GM18502 (cell line): Measurements from ENCODE around the gene IFT122.
"Not testable (repeated sequence)": the region's sequence is repeated elsewhere in the genome, so short reads cannot be mapped to it uniquely, and the experiment has no call there.

Experiments
- ATAC-seq: cut with Tn5 transposase; IDR thresholded peaks from one replicate; pipeline ENCODE4 v1.9.1; 2021; ENCODE audit warnings: mild to moderate bottlenecking; ENCODE audit not compliant: unreplicated experiment, poor library complexity

IFT122 gene

DNA sequence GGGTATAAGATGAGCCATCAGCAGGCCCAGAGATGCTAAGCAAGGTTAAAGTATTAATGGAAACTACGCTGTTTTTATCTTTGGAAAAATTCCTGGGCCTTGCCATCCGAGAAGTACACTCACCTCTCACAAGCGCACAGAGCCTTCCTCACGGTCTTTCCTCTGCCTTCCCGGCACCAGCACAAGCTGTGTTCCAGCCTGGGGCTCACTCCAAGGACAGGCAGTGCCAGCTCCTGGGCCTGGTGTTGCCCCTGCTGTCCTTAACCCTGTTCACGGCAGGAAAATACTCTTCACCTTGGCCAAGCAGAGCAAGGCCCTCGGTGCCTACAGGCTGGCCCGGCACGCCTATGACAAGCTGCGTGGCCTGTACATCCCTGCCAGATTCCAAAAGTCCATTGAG lies 74.1 kb downstream of the IFT122 start:
- ATAC-seq, result no peak

DNA sequence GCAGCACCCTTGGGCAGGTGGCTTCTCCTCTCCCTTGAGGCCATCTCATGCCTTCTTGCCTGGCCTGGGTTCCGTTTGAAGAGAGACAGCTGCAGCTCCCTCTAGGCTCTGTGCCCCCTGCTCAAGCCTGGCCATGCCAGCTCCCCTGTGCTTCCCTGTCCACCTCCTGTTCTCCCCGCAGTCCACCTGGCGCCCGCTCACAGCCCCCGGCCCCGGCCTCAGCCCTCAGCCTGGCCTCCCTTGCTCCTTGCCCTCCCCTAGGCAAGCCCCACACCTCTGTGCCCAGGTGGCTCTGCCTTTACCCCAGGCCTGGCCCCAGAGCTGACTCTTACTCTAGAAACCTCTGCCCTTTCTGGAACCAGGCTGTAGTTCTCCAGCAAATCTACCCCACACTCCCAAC lies 74.5 kb downstream of the IFT122 start:
- no peak for ATAC-seq

DNA sequence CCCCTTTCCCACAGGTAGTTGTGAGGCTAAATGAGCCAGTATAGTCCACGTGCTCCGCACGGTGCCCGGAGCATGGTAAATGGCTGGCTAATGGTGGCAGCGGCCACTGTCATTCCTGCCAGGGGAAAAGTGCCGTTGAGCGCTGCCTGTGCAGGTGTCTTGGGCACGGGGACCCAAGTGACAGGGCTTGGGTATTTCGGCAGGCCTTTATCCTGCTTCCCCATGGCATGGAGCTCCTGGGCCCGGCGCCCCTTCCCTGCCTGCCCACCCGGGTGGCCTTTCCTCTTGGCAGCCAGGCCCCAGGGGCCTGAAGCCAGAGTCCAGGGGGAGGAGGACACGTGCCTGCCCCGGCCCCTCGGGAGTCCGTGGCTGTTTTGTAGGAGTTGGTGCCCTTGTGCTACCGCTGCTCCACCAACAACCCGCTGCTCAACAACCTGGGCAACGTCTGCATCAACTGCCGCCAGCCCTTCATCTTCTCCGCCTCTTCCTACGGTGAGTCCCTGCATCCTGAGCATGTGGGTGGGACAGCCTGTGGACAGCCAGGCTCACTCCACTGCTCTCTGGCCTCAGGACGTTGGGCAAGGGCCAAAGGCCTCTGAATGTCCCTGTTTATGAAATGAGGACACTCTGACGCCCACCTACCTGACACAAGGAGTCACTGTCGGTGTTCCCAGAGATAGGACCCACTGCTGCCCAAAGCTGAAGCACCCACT lies 75.2 kb downstream of the IFT122 start:
- not testable (repeated sequence) for ATAC-seq

DNA sequence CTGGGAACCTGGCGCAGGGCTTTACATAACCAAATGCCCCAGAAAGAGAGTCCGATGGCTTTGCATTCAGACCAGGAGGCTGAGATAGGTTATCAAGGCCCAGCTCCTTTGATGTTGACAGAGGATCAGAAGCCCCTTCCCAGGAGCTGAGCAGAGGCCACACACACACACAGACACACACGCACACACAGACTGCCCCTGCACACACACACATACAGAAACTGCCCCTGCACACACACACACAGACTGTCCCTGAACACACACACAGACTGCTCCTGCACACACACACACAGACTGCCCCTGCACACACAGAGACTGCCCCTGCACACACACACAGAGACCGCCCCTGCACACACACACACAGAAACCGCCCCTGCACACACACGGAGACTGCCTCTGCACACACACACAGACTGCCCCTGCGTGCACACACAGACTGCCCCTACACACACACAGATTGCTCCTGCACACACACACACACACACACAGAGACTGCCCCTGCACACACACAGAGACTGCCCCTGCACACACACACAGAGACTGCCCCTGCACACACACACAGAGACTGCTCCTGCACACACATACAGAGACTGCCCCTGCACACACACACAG lies 75.9 kb downstream of the IFT122 start:
- not testable (repeated sequence) for ATAC-seq

DNA sequence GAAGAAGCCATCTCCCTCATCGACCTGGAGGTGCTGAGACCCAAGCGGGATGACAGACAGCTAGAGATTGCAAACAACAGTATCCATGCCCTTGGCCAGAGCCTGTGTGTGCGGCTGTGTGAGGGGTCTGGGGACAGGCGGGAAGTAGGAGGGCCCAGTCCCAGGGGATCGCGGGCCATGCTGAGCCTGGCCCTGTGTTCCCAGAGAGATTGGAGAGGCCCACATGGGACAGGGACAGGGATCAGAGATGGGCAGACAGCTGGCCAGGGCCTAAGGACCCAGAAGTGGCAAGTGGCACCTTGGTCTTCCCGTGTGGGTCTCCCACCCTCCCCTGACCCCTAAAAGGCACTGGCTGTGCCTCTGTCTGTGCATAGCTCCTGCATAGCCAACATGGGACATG lies 77.5 kb downstream of the IFT122 start:
- no peak for ATAC-seq

DNA sequence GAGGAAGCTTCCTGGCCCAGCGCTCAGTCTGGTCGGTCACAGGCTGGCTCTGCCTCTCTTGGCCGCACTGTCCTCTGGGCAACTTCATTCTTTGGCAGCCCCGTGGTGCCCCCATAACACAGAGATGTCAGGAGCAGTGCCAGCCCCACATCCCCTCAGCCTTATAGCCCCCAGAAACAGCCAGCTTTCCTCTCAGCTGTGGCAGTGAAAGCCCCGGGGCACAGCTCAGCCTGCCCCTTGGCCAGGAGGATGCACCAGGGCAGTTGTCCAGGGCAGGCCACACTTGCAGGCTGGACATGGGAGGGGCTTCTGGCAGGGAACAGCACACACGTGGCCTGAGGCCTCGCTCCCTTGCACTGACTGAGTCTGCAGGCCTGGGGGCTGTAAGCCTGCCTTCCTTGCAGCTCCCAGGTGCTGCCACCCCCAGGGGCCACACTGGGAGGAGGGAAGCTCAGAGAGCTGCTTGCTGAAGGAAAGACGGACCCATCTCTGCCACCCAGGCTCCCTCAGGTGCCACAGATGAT lies 78.1 kb downstream of the IFT122 start:
- no peak for ATAC-seq

DNA sequence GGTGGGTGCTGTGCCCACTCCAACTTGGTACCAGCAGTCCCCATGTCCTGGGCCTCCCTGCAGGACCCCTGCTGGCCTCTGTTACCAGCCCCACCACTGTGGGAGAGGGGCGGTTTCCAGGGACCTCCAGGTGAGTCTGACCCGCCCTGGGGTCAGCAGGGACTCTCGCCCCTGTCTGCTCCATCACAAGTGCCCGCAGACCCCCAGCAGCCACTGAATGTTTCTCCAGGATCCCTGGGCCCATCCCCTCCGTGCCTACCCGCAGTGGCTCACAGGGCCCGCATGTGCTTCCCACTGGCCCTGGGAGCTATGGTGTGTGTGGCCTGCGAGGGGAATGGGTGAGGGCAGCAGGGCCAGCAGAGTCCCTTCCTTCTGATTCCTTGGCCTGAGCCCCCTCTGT lies 78.6 kb downstream of the IFT122 start:
- ATAC-seq, result no peak

DNA sequence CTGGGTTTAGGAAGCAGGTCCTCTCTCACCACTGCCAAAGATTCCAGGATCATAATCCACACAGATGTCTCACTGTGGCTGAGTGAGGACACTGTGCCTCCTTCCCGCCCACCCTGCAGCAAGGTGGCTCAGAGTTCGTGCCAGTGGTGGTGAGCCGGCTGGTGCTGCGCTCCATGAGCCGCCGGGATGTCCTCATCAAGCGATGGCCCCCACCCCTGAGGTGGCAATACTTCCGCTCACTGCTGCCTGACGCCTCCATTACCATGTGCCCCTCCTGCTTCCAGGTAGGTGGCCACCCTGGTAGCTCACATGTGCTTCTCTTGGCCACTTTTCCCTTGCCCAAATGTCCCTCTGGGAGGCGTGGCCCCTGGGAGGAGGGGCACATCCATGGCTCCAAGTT lies 79.4 kb downstream of the IFT122 start:
- ATAC-seq, result no peak

DNA sequence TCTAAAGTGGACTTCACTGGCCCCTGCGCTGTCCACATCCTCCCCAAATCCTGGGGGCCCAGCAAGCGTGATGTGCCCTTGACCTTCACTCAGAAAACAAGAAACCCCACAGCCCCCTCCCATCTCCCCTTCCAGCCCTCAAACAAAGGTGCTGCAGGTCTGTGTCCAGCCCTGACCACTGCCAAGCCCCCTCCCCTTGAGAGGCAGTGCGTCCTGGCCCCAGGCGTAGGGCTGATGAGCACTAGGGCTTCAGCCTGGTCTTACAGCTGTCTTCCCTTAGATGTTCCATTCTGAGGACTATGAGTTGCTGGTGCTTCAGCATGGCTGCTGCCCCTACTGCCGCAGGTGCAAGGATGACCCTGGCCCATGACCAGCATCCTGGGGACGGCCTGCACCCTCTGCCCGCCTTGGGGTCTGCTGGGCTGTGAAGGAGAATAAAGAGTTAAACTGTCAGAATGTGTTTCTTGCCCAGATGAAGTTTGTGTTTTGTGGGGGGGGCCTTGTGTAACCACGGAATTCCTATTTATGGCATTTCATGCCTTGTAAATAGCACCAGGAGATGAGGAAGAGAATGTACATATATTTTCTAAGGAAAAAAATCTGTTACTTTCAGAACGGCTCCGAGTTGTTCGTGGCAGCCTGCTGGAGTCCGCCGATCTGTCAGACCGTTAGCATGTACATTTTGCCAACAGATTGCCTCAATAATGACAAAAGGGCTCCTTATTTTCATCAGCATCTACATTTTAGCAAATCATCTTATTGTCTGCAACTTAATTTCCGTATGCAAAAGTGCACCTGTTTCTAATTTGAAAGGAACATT lies 80.1 kb downstream of the IFT122 start:
- no peak for ATAC-seq

DNA sequence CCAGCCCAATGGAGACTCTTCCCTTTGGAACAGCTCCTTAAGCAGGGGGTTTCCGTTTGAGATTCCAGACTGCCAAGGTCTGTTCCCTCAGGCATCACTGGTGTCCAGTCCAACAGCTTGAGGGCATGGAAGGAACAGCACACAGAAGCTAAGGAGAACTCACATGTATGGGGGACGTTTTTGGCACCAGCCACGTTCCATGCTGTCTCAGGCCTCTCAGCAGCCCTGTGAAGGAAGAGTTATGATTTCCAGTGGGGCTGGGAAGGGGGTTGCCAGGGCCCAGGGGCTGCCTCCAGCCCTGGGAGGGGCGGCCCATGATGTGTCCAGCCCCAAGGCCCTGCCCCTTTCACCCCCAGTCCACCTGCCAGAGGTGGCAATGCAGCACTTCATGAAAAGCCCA lies 80.9 kb downstream of the IFT122 start:
- no peak for ATAC-seq

DNA sequence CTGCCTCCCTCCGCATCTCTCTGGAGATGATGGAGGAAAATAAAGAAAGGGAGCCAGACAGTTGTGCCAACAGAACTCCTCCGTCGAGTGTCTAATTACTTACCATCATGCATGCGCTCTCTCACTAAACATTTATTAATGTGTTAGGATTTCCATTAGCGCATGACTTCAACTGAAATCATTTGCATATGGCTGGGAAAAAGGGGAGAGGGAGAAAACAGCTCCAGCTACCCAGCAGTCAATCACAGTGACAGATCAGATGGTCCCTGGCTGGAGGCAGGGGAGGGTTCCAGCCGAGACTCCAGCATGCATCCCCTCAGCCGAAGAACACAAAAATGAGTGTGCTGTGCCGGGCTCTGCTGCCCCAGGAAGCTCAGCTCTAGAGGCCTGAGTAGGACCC lies 81.6 kb downstream of the IFT122 start:
- ATAC-seq, result no peak

DNA sequence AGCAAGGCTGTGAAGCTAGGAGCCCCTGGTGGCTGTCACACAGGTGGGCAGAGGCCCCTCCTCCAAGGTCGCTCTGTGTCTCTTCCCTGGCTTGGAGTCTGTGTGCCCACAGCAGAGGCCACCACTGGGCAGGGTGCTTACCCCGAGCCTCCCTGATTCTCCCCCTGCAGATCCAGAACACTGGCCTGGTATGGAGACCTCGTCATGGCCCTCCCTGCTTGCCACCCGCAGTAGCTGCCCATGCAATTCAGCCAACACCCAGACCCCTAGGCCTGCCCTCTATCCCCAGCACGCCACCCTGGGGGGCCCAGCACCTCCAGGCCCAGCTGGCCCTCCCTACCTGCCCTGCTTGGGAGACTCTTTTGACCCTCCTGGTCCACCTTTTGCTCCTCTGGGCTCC lies 82.9 kb downstream of the IFT122 start:
- no peak for ATAC-seq

DNA sequence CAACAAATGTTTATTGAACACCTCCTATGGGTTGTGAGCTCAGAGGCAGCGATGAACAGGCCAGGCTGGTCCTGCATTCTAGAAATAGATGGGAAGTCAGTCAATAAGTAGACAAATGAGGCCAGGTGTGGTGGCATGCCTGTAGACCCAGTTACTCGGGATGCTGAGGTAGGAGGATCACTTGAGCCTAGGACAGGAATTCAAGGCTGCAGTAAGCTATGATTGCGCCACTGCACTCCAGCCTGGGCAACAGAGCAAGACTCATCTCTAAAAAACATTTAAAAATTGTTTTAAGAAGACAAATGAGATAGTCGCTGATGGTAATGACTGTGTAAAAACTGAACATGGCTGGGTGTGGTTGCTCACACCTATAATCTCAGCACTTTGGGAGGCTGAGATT lies 84.1 kb downstream of the IFT122 start:
- no peak for ATAC-seq

DNA sequence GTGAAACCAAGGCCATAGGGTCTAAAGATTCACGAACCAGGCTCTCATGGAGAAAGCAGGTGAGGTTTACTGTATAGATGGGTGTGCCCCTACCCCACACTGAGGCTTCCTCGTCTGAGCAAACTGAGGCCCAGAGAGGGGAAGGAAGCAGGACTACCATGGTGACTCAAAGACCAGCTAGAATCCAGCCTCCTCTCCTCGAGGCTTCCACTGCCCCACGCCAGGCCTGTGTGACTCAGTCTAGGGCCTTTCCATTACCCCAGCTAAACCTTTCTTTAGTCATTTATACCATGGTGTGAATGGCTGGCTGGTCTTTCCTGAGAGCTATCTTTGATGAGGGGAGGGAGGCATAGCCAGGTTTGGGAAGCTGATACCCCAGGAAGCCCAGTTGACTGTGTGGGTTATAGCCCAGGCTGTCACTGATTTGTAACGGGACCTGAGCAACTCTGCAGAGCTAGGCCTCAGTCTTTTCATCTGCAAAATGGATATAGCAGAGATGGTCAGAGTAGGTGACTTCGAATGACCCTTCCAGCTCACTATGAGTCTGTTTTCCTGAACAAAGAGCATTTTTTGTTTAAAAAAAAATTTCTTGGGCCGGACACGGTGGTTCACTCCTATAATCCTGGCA lies 85.4 kb downstream of the IFT122 start:
- no peak for ATAC-seq

DNA sequence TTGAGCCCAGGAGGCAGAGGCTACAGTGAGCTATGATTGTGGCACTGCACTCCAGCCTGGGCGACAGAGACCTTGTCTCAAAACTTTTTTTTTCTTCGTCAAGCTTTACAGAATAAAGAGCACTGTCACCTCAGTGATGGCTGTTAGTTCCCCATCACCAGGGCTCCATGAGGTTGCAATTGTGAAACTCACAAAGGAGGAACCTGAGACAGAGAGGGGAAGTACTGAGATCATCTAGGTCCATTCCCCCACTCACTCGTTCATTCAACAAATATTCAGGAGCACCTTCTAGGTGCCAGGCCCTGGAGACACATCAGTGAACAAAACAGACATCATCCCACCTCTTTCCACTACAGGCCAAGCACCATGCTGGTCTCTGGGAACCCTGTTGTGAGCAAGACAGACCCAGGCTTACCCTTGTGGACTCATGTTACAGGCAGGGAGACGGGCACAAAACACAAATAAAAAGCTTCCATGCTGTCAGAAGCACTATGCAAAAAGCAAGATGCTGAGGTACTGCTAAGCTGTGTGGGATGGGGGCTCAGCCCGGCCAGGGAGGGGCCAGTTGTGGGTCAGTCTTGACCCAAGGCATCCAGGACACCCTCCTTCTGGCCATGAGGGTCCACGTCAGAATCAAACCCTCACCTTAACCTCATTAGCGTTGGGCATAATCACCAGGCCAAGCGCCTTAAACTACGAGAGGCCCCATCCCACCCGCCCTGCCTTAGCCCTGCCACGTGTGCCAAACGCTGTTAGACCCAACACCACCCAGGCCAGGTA lies 86.3 kb downstream of the IFT122 start:
- peak; percentile 97 for ATAC-seq

DNA sequence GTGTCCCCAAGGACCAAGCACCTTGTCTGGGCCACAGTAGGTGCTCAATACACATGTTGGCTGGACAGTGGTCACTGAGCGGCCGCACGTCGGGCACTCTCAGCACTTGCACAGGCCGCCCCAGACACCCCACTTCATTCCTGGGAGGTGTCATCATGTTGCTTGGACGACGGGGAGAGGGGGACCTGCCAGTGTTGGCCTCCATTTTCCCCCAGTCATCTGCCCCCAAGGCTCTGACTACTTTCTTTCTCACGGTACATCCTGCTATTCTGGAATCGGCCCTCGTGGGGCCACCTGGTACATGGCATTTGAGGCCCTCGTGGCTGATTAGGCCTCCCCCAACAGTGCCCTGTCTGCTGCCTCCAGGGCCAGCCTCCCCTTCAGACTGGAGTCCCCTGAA lies 87.2 kb downstream of the IFT122 start:
- ATAC-seq, result no peak

DNA sequence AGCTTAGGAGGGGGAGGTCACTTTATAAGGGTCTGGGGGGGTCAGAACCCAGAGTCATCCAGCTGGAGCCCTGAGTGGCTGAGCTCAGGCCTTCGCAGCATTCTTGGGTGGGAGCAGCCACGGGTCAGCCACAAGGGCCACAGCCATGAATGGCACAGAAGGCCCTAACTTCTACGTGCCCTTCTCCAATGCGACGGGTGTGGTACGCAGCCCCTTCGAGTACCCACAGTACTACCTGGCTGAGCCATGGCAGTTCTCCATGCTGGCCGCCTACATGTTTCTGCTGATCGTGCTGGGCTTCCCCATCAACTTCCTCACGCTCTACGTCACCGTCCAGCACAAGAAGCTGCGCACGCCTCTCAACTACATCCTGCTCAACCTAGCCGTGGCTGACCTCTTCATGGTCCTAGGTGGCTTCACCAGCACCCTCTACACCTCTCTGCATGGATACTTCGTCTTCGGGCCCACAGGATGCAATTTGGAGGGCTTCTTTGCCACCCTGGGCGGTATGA lies 88.6 kb downstream of the IFT122 start, which contains the start of gene RHO:
RHO (plus strand) TSS at position 51 of the 512 bp plus-strand sequence; CDS start at position 146, 95 bp downstream.
- ATAC-seq, result no peak

DNA sequence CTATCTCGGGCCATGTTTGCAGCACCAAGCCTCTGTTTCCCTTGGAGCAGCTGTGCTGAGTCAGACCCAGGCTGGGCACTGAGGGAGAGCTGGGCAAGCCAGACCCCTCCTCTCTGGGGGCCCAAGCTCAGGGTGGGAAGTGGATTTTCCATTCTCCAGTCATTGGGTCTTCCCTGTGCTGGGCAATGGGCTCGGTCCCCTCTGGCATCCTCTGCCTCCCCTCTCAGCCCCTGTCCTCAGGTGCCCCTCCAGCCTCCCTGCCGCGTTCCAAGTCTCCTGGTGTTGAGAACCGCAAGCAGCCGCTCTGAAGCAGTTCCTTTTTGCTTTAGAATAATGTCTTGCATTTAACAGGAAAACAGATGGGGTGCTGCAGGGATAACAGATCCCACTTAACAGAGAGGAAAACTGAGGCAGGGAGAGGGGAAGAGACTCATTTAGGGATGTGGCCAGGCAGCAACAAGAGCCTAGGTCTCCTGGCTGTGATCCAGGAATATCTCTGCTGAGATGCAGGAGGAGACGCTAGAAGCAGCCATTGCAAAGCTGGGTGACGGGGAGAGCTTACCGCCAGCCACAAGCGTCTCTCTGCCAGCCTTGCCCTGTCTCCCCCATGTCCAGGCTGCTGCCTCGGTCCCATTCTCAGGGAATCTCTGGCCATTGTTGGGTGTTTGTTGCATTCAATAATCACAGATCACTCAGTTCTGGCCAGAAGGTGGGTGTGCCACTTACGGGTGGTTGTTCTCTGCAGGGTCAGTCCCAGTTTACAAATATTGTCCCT lies 89.6 kb downstream of the IFT122 start:
- ATAC-seq, result no peak

DNA sequence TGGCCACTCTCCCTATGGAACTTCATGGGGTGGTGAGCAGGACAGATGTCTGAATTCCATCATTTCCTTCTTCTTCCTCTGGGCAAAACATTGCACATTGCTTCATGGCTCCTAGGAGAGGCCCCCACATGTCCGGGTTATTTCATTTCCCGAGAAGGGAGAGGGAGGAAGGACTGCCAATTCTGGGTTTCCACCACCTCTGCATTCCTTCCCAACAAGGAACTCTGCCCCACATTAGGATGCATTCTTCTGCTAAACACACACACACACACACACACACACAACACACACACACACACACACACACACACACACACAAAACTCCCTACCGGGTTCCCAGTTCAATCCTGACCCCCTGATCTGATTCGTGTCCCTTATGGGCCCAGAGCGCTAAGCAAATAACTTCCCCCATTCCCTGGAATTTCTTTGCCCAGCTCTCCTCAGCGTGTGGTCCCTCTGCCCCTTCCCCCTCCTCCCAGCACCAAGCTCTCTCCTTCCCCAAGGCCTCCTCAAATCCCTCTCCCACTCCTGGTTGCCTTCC lies 90.3 kb downstream of the IFT122 start:
- ATAC-seq, result no peak
